KBM-7 (cell line): ENCODE data around the gene ADRM1.

ENCODE experiments used
- DNase-seq: peaks from one replicate; pipeline ENCODE4 v3.0.0-alpha.2; 2015
- in situ Hi-C: fragments of 300-500 bp; cut with MboI; formaldehyde crosslinking; loops from 2 replicates; pipeline ENCODE4 v1.14.3; 2020; ENCODE audit warnings: low sequenced_read_pairs, low pct_unique_long_range_greater_than_20kb, mixed read lengths

Gene ADRM1

DNA sequence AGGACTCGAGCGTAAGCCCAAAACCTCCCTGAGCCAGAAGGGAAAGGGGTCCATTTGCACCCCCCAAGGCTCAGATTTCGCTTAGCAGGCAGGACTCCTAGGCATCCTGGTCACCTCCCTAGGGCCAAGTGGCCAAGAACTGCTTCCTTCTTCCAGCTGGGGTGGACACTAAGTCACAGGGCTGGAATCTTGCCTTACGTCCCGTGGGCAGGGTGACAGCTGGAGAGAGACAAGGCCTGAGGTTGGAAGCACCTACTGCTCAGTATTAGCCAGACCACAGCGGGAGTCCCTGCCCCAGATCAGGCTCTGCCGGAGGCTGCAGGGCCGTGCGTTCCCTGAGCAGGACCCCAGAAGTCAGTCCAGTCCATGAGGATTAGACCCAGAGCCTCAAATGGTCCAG is 44.6 kb downstream of the ADRM1 start:
- in situ Hi-C loops = no loop called here
- no peak for DNase-seq

DNA sequence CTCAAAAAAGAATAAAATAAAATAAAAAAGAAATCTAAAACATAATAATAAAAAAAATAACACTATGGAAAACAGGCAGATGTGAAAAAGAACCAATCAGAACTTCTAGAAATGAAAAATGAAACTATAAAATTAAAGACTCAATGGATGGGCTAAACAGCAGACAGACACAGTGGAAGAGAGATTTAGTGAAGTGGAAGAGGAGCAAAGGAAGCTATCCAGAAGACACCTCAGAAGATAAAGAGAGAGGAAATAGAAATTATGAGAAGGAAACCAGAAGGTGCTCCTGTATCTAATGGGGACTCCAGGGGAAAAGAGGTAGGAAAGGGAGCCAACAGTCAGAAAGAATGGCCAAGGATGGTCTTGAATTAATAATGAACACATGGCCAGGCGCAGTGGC is 45.8 kb downstream of the ADRM1 start:
- in situ Hi-C loops = no loop called here
- no peak for DNase-seq

DNA sequence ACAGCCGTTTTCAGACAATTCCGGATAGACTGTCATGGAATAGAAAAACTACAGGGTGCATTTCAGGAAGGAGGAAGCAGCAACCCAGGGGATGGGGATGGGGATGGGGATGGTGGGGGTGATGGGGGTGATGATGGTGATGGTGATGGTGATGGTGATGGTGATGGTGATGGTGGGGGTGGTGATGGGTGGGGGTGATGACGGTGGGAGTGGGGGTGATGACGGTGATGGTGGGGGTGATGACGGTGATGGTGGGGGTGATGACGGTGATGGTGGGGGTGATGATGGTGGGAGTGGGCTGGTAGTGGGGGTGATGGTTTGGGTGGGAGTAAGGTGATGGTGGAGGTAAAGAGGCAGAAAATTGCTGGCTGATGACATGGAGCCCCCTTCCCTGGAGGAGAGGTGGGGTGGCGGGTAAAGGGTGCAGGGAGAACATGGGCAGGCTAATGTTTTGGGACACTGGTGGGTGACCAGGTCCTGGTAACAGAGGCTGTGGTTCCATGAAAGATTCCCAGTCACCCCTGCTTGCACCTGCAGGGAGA is 46.8 kb downstream of the ADRM1 start:
- in situ Hi-C loops = no loop called here
- DNase-seq = no peak

DNA sequence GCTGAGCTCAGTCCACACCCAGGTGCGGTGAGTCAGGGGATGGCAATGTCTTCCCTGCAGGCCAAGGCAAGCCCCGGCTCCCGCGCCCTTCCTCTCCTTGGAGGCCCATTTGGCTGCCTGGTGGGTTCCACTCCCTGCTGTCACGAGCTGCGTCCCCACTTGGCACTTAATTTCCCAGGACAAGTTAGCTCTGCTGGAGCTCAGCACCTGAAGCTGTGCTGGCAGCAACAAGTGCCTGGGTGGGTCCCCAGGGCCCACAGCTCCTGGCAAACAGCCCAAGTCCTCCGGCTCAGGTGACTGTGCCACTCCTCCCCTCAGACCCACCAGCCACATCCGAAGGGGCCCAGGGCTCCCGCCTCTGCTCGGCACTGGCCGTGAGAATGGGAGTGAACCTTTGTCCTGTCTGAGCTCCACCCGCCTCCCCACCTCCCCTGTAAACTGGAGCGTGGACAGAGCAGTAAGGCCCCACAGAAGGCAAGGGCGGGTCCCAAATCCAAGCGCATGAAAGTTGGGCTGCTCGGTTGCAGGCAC is 47.4 kb downstream of the ADRM1 start:
- DNase-seq = no peak
- in situ Hi-C loops = no loop called here

DNA sequence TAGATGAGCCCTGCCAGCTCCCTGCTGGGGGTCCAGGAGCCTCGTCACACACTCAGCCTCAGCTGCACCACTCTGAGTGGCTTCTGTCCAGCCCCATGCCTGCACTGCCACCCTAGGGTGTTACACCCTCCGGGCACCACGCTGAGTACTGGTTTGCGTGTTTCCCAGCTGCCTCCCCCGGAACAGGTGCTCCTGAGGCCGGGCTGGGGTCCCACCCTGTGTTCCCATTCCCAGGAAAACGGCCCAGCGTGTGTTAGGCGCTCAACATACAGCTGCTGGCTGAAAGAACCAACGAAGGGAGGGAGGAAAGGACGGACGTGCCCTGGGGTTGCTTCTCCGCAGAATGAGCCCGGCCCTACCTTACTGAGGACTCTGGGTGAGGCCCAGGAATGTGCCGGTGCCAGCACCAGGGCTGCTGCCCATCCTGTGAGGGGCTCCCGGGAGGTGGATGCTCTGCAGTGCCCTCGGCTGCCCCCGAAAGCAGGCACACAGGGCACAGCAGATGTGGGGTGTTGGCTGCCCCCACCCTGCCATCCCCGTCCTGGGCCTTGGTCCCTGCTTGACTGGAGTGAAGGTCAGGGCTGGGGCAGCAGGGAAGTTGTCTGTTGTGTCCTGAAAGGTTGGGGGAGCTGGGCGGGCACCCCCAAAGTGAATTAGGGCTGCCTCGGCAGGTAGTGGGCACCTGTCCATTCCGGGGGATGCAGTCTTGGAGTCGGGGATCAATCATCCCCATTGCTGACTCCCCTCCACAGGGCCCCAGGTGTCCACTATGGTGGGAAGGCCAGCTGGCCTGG is 48.0 kb downstream of the ADRM1 start:
- in situ Hi-C loops = no loop called here
- DNase-seq = no peak

DNA sequence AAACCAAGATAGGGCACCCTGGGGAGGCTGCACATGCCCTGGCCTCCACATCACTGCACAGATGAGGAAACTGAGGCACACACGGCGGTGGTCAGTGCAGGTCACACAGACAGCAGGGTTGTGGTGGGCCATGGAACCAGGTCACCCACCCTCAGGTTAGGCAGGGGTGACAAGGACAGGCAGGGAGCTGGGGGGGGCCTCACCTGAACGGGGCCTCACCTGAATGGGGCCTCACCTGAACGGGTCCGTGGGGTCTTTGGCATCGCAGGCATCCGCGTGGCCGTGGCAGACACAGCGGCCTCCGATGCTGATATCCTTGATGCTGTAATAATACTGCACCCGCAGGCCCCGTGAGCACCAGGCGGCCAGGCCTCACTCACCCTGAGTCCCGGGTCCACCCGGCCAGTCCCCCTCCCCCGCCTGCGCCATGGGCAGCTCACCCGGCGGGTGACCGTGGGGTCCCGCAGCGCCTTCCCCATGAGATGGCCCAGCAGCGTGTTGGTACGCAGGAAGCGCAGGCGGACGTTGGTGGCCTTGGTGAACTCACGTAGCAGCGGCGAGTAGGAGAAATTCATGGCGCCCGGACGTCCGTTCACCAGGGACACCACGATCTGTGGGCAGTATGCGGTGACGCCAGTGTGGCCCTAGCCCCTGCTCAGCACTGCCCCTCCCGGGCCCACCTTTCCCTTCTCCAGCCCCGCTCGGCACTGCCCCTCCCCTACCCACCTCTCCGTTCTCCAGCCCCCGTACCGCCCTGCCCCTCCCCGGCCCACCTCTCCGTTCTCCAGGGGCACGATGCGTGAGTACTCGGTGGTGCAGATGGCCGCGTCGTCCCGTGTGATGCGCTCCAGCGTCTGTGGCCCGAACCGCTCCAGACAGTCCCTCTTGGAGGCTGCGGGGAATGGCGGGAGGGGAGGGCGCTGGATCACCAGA is 48.9 kb downstream of the ADRM1 start:
- DNase-seq = no peak
- in situ Hi-C loops = no loop called here

DNA sequence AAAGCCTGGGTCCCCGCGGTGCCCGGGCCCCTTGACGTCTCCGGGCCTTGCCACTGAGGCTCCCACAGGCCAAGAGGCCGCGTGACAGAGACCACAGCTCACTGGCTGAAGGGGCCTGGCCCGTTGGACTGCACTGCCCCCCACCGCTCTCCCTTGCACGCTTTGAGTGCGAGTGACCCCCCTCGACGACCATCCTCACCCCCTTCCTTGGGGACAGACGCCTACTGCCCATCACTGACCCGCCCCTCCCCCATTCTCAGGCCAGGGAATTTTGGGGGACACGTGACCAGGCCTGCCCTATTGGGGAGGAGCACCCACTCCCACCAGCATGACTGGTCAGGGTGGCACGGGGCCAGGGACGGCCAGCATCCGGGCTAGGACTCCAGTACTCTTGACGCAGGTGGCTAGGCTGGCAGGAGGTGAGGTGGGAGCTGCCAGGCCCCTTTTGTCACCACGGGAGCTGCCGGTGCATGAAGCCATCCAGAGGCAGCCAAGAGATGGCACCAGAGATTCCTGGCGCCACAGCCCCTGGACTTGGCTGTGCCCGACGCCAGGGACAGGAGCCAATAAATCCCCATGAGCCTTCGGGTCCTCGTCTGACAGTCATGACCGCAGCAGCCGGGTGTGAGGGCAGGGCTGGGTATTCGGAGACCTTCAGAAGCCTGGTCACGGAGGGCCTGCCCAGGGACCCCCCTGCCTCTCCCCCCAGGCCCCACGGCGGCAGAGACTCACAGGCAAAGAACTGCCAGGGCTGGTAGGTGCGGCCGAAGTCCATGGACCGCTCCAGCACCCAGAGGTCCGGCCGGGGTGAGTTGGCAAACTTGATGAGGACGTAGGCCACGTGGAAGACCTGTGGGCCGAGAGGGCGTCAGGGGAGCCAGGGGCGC is 49.8 kb downstream of the ADRM1 start:
- in situ Hi-C loops = no loop called here
- no peak for DNase-seq

DNA sequence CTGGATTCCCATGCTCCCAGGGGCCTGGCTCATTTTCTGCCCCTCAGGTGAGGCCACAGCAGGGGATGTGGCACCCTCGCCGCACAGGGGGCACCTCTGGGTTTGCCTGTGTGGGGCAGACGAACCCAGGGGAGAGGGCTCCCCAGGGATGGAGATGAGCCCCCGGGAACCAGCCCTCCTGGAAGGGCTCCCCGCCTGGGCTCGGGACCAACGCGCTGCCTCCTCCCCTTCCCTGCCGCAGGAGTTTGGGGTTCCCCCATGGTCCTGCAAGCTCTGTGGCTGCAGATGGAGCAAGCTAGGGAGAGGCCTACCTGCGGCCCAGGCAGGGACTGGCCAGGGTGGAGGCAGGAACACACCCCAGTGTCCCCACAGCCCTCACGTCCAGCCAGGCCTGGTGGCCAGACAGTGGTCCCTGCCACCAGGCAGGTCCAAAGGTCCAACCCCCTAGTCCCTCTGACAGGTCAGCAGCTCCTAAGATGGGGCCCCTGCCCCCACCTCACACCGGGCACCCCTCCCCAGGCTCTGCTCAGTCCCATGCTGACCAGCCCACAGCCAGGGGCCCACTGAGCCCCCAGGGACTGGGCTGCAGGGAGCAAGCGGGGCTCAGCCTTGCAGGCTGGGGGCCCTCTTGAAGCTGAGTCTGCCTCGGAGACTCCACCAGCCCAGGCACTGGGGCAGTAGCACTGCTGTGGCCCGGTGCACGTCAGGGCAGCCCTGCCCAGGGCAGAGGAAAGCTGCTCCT is 50.7 kb downstream of the ADRM1 start:
- in situ Hi-C loops = no loop called here
- DNase-seq = no peak

DNA sequence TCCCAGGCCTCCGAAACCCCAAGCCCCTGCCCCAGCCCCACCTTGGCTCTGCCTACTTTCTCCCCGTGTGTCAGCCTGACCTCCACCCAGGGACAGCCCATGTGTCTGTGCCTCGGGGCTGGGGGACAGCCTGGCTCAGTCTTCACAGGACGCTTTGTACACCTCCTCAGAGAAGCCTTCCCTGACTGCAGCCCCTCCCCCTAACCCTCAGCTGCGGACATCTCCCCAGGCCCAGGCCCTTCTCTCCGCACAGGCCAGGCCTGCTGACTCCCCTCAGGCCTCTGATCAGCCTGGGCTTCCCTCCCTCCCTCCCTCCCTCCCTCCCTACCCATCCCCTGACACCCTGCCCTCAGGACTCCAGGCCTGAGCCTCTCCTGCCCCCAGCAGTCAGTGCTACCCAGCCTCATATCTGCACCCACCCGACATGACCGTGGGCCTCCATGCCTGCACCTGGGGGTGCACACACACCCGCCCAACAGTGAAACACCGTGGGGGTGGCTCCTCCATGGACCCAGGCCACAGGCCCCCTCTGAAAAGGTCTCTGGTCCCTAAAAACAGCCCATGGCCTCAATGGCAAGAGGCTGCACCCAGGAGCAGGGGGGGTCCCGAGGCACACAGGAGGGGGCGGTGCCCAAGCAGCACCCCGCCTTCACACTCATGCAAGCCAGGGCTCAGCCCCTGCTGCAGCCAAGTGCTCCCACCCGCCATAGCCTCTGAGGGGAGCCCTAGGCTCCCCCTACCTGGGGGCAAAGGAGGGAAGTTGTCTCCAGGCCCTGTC is 51.4 kb downstream of the ADRM1 start:
- no peak for DNase-seq

DNA sequence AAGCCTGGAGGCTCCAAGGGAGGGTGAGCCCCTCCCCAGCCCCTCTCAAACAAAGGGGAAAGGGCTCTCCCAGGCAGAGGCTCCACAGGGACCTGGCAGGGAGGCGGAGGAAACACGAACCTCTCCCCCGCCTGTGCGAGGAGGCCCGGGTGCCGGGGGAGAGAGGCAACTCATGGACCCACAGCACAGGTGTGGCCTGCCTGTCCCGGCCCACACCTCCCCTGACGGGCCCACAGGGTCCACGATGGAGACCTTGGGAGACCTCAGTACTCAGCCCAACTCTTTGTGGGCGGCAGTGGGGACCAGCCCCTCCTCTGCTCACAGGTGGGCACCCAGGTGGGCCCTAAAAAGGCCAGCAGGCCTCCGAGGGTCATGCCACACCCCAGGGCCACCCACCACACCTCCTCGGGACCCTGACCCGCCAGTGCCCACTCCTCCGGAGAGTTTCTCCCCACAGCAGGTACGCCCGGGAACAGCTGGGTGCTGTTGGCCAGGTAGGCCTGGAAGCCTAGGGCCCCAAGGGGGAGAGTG is 52.1 kb downstream of the ADRM1 start:
- in situ Hi-C loops = no loop called here
- DNase-seq = no peak

More for the DNA sequence above, 51.4 kb downstream of the ADRM1 start:
- in situ Hi-C loops = no loop called here

DNA sequence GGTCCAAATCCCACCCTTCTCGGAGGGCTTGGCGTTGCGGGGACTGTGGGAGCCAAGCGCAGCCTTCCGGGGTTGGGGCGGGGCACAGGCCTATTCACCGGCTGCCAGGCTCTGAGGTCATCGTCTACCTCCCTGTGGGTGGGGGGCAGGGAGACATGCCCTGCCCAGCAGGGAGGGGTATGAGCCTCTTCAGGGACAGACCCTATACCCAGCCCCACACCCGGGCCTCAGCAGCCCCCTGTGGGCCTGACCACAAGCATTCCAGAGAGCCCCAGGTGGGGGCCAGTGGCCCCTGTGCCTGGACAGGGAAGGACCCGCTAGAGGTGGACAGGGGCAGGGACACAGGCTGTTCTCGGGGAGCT is 52.7 kb downstream of the ADRM1 start:
- in situ Hi-C loops = no loop called here
- no peak for DNase-seq

DNA sequence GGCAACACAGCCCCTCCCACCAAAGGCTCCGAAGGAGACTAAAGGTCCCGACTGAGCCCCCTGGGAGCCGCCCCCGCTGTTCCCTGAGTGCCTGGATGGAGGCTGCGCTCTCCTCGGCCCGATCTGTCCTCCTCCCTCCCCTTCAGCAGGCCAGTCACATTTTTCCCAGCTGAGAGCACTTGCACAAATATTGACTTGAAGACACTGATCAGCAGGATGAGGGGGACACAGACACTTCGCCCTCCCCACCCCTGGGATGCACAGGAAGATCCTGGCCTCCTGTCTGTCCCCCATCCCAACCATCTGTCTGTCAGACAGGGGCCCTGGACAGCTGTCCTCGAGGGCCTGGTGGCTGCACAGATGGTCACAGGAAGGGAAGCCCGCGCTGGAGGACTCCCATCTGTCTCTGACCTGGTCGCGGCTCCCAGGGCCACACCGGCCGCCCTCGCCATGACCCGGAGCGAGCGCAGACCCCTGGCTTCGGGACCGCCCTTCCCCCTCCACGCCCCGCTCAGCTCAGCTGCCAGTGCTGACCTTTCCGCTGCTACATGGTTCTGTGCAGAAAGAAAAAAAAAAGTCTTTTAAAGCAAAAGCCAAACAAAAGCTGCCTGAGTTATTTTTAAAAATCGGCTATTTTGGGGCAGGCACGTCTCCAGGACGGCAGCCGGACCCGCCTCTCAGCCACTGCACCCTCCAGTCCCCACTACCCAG is 53.2 kb downstream of the ADRM1 start:
- in situ Hi-C loops = no loop called here
- DNase-seq = no peak

DNA sequence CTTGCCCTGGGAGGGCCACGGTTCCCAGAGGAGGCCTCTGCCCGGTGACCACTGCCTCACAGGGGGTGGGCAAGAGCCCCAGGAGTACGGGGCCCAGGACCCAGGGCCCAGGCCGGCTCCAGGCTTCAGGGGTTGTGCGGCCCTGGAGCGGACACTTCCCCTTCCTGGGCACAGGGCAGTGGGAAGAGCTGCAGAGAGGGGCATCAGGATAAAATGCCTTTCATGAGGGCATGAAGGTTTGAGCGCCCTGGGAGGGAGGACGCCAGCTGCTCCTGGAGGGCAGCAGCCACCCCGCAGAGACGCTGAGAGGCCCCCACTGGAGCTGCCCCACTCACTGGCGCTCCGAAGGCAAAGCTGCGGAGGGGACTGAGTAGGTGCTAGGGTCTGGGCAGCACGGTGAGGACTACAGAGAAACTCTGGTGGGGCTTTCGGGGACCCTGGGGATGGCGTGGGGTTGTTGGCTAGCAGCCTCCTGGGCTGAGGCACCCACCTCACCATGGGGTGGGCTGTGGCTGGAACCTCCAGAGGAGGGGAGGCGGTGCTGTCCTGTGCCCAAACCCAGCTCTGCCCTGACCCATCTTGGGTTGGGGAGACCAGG is 53.9 kb downstream of the ADRM1 start:
- in situ Hi-C loops = no loop called here
- no peak for DNase-seq

DNA sequence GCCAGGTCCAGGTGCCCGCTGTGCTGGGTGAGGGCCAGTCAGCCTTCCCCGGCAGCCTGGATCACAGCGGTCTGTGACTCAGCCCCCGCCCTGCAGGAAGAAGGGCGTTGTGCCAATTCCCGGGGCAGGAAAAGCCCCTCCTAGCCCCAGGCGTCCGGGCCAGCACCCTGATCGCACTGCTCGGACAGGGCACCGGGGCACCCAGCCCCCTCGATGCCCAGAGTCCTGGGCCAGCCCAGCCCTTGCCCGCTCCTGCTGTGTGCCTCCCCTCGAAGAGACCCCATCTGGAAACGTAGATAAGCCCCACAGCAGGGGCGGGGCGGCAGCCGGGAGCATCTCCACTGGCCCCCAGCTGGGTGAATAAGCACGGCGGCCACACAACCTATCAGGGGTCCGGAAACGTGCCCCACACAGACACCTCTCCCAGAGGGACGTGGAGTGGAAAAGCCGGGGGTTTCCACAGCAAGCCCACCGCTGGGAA is 54.4 kb downstream of the ADRM1 start:
- in situ Hi-C loops = no loop called here
- DNase-seq = no peak

DNA sequence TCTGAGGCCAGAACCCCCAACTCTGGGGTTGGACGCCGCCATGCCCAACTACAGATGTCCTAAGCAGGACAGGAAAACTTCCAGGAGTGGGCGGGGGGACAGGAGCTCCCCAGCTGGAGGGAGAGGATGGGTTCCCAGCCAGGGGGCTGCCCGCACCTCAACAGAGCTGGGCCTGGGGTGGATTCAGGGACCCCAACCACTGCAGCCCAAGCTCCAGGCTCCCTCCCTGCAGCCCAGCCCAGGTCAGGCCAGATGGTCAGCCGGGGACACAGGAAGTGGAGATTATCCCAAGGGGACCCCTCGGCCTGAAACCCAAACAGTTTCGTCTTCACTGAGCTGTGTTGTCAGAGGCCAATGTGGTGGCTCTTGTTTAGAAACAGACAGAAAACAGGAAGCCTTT is 54.9 kb downstream of the ADRM1 start:
- in situ Hi-C loops = no loop called here
- DNase-seq = no peak
